AG09309 (cell line): ENCODE results near the gene PIGN.

Experiments used
- DNase-seq: peaks from one replicate; pipeline ENCODE4 v3.0.0-alpha.2; 2010; ENCODE audit warnings: low read depth
- H3K4me3 ChIP-seq: 2 replicates; pipeline ENCODE4 v1.5.1; 2011; ENCODE audit warnings: mild to moderate bottlenecking, low read depth, low read length, moderate library complexity; ENCODE audit not compliant: control insufficient read depth
- CTCF ChIP-seq: IDR thresholded peaks from 2 replicates; pipeline ENCODE4 v1.5.1; 2011; ENCODE audit warnings: mild to moderate bottlenecking, low read depth, low read length, inconsistent platforms; ENCODE audit not compliant: insufficient read depth, control insufficient read depth; ENCODE audit errors: missing control alignments

PIGN gene

GRCh38 chr18:62209046-62209445 lies 22.2 kb upstream of the PIGN start:
- H3K4me3 ChIP-seq, result no peak overlapping the region
- no peak for TF ChIP-seq CTCF
- no peak for DNase-seq

GRCh38 chr18:62206593-62206992 lies 19.7 kb upstream of the PIGN start:
- TF ChIP-seq CTCF, result no peak
- DNase-seq, result no peak
- H3K4me3 ChIP-seq, result no peak overlapping the region

DNA sequence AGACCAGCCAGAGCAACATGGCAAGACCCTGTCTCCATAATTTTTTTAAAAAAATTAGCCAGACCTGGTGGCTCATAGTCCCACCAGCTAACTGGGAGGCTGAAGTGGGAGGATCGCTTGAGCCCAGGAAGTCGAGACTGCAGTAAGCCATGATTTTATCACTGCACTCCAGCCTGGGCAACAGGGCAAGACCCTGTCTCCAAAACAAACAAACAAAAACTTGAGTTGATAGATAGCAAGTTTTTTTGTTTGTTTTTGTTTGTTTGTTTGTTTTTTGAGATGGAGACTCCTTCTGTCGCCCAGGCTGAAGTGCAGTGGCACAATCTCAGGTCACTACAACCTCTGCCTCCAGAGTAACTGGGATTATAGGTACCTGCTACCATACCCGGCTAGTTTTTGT lies 19.0 kb upstream of the PIGN start:
- H3K4me3 ChIP-seq, result no peak overlapping the region

DNA sequence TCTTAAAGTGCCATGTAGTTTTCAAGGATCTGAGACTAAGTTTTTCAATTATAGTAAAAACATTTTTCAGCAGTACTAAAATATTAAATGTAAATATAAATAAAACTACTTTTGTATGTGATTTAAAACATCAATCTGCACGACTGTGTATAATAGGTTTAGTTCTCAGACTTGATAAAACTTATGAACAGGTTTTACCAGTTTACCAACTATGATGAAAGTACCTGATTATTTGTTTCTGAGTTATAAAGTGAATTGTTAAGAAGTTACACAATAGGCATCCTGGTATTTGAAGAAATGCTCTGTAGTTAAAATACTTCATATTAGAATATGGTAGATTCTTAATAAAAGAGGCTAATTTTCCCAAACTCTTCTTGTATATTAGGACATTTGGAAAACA lies 15.0 kb upstream of the PIGN start:
- no peak for TF ChIP-seq CTCF
- no peak overlapping the region for H3K4me3 ChIP-seq
- no peak for DNase-seq

More for the DNA sequence above, 19.0 kb upstream of the PIGN start:
- DNase-seq, result no peak
- TF ChIP-seq CTCF, result no peak

- TF ChIP-seq CTCF, result no peak
- no peak for DNase-seq
- no peak overlapping the region for H3K4me3 ChIP-seq
Observed at GRCh38 chr18:62200121-62200914, 13.5 kb upstream of the PIGN start.

DNA sequence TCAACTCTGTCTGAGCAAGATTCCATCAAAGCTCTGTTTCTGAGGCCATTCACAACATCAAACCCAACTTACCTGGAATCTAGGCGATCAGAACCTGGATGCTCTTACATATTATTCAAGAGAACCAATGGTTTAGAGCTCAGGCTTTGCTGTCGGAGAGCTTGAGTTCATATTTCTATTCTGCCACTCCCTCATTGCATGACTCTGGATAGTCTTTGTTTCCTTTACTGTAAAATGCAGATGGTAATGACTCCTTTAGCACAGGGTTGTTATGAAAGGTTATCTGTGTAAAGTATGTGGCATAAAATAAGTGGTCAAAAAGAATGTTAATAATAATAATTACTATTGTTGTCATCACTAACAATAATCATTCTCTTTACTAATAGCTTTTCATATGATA lies 12.8 kb upstream of the PIGN start:
- no peak for TF ChIP-seq CTCF
- no peak for DNase-seq
- no peak overlapping the region for H3K4me3 ChIP-seq
